Measurements from ENCODE around the gene CGNL1.

The CGNL1 gene

DNA sequence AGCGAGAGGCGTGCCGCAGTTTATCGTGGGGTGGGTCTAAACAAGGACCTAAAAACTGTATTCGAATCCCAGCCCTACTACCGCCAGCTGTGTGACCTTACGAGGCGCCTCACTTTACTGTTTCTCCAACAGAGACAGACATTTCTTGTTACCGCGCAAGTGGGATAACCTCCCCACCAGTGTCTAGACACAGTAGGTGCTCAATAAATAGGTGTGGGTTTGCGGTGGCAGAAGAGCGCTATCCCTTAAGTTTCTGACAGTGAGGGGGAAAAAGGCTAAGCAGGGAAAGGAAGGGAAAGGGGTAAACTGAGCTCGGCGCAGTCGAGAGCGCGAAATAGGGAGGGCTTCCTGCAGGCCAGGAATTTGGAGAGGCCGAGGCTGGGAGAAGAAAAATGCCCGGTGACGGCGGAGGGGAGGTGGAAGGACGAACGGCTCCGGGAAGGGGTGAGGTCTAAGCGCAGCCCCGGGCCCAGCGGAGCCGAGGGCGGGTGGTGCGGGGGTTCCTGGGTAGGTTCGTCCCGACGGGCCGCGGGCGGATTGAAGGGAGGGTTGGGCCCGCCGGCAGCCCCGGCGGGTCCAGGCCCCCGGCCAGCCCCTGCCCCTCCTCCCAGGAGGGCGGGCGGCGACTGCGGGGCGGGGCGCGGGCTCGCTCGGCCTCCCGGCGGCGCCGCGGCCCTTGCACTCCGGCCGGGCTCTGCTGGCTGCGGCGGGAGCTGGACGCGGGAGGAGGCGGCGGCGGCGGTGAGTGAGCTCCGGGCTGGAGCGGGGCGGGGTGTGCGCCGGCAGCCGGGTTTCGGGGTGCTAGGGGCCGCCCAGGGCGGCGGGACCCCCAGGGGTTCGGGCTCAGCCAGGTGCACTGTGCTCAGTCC lies at the start of gene CGNL1:
Gene CGNL1, plus strand, starts transcription at position 679 of the 869 bp plus-strand sequence. CDS start 61,495 bp downstream, outside the sequence.
- no peak for DNase-seq

GRCh38 chr15:57327985-57328471 lies 48.3 kb upstream of the CGNL1 start:
- DNase-seq = no peak

DNA sequence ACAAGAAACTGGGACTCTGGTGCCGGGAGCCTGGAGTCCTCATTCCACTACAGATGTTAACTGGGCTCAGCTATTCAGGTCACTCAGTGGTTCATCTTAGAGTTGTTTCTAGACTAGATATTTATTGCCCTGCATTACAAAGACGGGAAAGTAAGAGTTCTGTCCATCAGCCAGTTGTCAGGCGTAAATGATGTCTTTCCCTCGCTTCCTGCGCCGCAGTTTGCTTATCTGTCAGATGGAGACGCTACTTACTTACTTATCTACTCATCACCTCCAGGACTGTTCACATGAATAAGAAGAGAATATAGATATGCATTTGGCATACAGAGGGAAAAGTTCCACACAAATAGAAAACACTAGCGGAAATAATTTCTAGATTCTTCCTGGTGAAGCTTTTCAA lies 47.8 kb upstream of the CGNL1 start:
- no peak for DNase-seq

GRCh38 chr15:57328897-57329296 lies 47.4 kb upstream of the CGNL1 start:
- no peak for DNase-seq

DNA sequence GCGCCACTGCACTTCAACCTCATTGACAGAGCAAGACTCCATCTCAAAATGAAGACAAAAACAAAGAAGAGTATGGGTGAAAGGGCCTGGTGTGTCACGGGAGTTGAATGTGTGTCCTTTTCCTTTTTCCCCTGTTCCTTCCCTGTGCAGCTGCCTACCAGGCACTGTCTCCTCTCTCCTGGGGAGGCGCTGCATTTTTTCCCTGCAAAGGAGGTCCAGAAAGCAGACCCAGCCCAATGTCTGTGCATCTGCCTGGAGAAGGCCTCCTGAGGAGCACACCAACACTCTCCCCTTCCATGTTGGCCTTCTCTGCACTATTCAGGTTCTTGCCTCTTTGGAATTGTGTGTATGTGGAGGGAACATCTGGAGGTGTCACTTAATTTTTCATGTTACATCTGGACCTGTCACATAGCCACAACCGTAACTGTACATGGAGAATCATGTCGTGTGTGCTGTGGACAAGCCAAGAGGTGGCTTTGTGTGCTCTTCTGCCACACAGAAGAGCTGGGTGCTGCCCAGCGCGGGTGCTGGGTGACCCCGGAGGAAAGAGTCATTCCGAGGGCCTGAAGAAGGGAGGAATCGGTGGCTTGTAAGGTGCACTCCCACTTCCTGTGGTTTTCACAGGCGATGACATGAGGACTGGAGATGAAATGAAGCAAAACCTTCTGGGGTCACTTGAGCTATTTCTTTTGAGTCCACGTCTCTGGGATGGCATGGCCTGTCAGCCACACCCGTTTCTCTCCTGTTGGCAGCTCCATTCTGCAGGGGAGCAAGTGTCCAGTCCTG lies 46.5 kb upstream of the CGNL1 start:
- DNase-seq = no peak

GRCh38 chr15:57330619-57331340 lies 45.5 kb upstream of the CGNL1 start:
- no peak for DNase-seq

DNA sequence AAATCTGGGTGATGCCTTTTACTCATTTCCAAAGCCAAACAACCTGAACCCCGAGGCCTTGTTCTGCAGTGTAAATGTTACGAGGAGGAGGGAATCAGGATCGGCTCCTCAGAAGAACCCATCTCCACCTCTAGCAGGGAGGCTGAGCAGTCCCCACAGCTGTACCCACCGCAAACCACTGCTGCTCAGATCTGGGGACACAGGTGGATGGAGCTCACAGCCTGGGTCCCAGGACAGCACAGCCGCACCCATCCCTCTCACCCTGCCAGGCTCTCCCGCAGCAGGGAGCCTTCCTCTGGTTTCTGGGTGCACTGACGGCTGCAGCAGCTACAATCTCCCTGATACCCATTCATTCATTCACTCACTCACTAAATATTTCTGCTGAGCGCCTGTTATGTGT lies 44.0 kb upstream of the CGNL1 start:
- no peak for DNase-seq

GRCh38 chr15:57333487-57333886 lies 42.8 kb upstream of the CGNL1 start:
- DNase-seq = no peak

DNA sequence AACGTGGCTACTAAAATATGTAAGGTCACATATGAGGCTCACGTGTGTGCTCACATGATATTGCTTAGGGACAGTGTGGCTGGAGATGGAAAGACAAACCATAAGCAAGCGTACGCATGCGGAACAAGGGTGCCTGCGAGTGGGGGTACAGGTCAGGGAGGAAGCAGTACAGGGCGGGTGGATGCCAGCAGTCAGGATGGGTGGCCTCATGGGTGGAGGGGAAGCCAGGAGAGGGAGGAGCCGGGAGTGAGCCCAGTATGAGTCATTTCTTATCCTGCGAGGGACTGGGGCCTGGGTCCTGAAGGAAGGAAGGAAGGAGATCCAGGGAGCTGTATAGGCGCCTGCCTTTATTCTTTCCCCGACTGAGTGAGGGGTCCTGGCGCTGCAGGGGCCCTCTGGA lies 42.0 kb upstream of the CGNL1 start:
- no peak for DNase-seq

GRCh38 chr15:57335293-57335715 lies 41.0 kb upstream of the CGNL1 start:
- no peak for DNase-seq

DNA sequence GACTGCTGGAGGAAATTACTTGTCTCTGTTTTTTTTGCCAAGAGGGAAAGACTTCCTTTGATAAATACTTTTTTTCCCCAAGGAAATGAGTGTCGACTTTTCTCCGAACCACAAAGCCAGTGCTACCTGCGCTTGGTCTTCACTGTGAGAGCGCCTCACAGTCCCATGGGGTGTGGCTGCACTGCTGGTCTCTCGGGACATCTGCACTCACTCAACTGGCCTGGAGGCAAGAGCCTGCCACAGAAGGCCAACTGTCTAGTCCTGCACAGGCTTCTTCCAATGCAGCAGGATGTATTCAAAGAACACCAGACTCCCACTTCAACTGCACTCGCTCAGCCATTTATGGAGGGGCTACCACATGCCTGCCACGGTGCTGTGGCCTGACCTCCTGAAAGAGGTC lies 40.6 kb upstream of the CGNL1 start:
- no peak for DNase-seq

- no peak for DNase-seq
Measured at GRCh38 chr15:57337868-57338411, 38.4 kb upstream of the CGNL1 start.

DNA sequence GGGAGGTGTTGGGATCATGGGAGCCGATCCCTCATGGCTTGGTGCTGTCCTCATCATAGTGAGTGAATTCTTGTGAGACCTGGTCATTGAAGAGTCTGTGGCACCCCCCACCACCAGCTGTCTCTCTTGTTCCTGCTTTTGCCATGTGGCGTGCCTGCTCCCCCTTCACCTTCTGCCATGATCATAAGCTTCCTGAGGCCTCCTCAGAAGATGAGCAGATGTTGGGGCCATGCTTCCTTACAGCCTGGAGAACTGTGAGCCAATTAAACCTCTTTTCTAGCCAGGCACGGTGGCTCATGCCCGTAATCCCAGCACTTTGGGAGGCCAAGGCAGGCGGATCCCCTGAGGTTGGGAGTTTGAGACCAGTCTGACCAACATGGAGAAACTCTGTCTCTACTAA lies 37.0 kb upstream of the CGNL1 start:
- DNase-seq = no peak

DNA sequence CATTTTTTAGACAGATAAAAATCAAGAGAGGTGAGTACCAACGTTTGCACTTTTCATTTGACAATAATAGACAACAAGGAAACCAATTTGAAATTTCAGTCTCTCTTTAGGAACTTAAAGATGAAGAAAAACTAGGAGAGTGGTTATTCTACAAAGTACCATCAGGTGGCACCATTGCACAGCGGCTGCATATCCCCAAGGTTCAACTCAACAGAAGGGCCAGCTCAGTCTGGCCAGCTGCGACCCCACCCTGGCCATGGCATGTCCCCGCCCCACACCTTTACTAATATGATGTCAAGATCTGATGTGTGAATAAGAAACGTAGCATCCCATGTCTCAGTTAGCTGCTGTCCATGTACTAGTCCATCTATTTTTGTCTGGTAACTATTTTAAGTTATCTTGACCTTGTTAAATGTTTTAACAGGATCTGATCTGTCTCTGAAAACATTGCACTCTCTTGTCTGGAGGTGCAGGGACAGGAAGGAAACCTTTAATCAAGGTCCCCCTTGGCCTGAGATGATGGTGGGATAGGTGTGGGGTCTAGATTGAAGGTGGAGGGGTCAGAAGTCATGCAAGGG lies 35.5 kb upstream of the CGNL1 start:
- peak; percentile 31 to 48 for DNase-seq

DNA sequence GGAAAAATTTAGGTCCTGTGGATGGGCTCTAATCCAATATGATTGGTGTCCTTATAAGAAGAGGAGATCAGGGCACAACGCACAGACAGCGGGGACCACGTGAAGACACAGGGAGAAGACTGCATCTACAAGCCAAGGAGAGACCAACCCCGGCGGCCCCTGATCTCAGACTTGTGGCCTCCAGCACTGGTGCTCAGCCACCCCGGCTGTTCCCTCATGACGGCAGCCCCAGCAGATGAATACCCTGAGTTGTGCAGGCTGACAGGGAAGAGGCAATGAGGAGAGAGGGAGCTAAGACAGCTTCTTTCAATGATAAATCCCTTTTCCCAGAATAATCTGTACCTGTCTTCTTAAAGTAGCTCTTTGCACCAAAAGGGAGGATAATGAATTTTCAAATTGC lies 33.3 kb upstream of the CGNL1 start:
- no peak for DNase-seq

- no peak for DNase-seq
Measured at GRCh38 chr15:57343498-57343897, 32.8 kb upstream of the CGNL1 start.

DNA sequence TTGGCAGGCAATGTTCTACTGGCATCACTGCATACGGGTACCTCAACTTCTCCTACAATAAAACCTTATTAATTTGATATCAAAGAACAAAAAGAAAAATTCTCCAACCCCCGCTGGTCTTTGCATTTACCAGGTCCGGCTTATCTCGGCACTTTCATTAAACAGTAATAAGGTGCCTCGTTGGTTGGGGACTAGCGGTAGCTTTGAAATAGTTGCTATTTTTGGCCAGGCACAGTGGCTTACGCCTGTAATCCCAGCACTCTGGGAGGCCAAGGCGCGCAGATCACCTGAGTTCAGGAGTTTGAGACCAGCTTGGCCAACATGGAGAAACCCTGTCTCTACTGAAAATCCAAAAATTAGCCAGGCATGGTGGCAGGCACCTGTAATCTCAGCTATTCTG lies 32.0 kb upstream of the CGNL1 start:
- no peak for DNase-seq

- no peak for DNase-seq
Measured at GRCh38 chr15:57345584-57345983, 30.7 kb upstream of the CGNL1 start.

DNA sequence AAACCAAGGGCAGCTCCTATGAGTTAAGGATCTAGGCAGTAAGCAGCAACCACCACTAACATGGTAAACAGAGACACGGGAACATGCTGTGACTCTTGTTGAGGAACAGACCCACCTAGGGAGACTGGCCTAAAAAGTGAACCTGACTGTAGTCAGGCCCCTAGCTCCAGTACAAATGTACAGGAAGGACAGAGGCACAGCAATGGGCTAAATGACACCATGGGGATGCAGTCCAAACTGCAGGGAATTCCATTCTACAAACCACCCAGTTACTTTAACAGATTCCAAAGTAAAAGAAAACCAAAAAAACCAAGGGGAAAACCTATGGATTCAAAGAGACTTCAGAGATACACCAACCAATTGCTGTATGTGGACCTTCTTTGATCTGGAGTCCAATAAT lies 28.2 kb upstream of the CGNL1 start:
- no peak for DNase-seq

GRCh38 chr15:57352535-57353316 lies 23.6 kb upstream of the CGNL1 start:
- no peak for DNase-seq

GRCh38 chr15:57353317-57353804 lies 22.9 kb upstream of the CGNL1 start:
- no peak for DNase-seq
